Esophagus squamous epithelium (tissue), 4 donors: Measurements from ENCODE around the gene KLHL2.
"Not testable (repeated sequence)": the region's sequence is repeated elsewhere in the genome, so short reads cannot be mapped to it uniquely, and the experiment has no call there.

Source experiments
- CTCF ChIP-seq, 6 experiments: fragments of 450-650 bp in 4 of 6; fragments of 200-600 bp in 2 of 6; sonication (generic) in 2 of 6; IDR thresholded peaks; one replicate each; pipeline ENCODE4 v1.5.1; 2016 to 2019; ENCODE audit warnings: antibody characterized with exemption in 6 of 6, mild to moderate bottlenecking in 4 of 6, moderate library complexity in 4 of 6
- POLR2A ChIP-seq, 4 donors: fragments of 450-650 bp; IDR thresholded peaks; one replicate each; pipeline ENCODE4 v1.6.1; 2017; ENCODE audit warnings: antibody characterized with exemption in 4 of 4, mild to moderate bottlenecking in 4 of 4, moderate library complexity in 3 of 4

GRCh38 chr4:165269931-165270330 is 62.6 kb downstream of the KLHL2 start:
- TF ChIP-seq POLR2A, CTCF (IDR thresholded peaks at IDR 0.05): not testable (repeated sequence)
